DOHH2 (cell line): ENCODE measurements around the gene COPG1.

Source experiments
- H3F3A ChIP-seq: fragments of 200-600 bp; sonication (generic), shearing (Covaris generic); 2 replicates; pipeline ENCODE4 v1.6.0; 2016; ENCODE audit warnings: antibody characterized with exemption, mild to moderate bottlenecking; ENCODE audit not compliant: control insufficient read depth, insufficient read depth
- H3K27ac ChIP-seq: fragments of 200-600 bp; sonication (generic); 2 replicates; pipeline ENCODE4 v1.5.1; 2014; ENCODE audit warnings: low read depth, mild to moderate bottlenecking, low read length, moderate library complexity
- H3K27me3 ChIP-seq: fragments of 200-600 bp; sonication (generic); 2 replicates; pipeline ENCODE4 v1.6.1; 2014; ENCODE audit warnings: mild to moderate bottlenecking, low read length, mixed read lengths; ENCODE audit not compliant: control insufficient read depth
- H3K36me3 ChIP-seq: fragments of 200-600 bp; sonication (generic); 2 replicates; pipeline ENCODE4 v1.6.1; 2014; ENCODE audit warnings: mild to moderate bottlenecking, low read length, moderate library complexity, mixed read lengths; ENCODE audit not compliant: control insufficient read depth
- H3K4me1 ChIP-seq: fragments of 200-600 bp; sonication (generic); 2 replicates; pipeline ENCODE4 v1.6.1; 2014; ENCODE audit warnings: mild to moderate bottlenecking, low read length, mixed read lengths; ENCODE audit not compliant: control insufficient read depth
- H3K4me2 ChIP-seq: fragments of 200-600 bp; sonication (generic); 2 replicates; pipeline ENCODE4 v1.6.0; 2014; ENCODE audit warnings: mild to moderate bottlenecking, low read length, moderate library complexity
- H3K4me3 ChIP-seq: fragments of 200-600 bp; sonication (generic); 2 replicates; pipeline ENCODE4 v1.5.1; 2014; ENCODE audit warnings: mild to moderate bottlenecking, low read length, mixed read lengths
- H3K79me2 ChIP-seq: fragments of 200-600 bp; sonication (generic); 2 replicates; pipeline ENCODE4 v1.6.1; 2014; ENCODE audit warnings: mild to moderate bottlenecking, low read length, mixed read lengths; ENCODE audit not compliant: control insufficient read depth
- H3K9me2 ChIP-seq: fragments of 200-600 bp; sonication (generic); replicated peaks from 2 replicates; pipeline ENCODE4 v1.6.1; 2014; ENCODE audit warnings: mild to moderate bottlenecking, low read length, mixed read lengths; ENCODE audit not compliant: control insufficient read depth
- H3K9me3 ChIP-seq: fragments of 200-600 bp; sonication (generic); 2 replicates; pipeline ENCODE4 v1.6.1; 2014; ENCODE audit warnings: antibody characterized with exemption, low read length, mixed read lengths; ENCODE audit not compliant: control insufficient read depth, insufficient read depth
- H4K20me1 ChIP-seq: fragments of 200-600 bp; sonication (generic); 2 replicates; pipeline ENCODE4 v1.6.0; 2014; ENCODE audit warnings: low read depth, mild to moderate bottlenecking, antibody characterized with exemption, low read length, moderate library complexity; ENCODE audit not compliant: control insufficient read depth, insufficient read depth
- EZH2phosphoT487 ChIP-seq: fragments of 200-600 bp; sonication (generic); IDR thresholded peaks from 2 replicates; pipeline ENCODE4 v1.6.1; 2017; ENCODE audit warnings: borderline replicate concordance, mild to moderate bottlenecking, antibody characterized with exemption, low read length, moderate library complexity, mixed read lengths
- TF ChIP-seq, protein P1 (sequence below): fragments of 200-600 bp; sonication (generic); IDR thresholded peaks from one replicate; pipeline ENCODE4 v1.5.1; 2014; ENCODE audit warnings: antibody characterized with exemption, mild to moderate bottlenecking, low read depth, low read length; ENCODE audit not compliant: poor library complexity, severe bottlenecking

COPG1 gene

DNA sequence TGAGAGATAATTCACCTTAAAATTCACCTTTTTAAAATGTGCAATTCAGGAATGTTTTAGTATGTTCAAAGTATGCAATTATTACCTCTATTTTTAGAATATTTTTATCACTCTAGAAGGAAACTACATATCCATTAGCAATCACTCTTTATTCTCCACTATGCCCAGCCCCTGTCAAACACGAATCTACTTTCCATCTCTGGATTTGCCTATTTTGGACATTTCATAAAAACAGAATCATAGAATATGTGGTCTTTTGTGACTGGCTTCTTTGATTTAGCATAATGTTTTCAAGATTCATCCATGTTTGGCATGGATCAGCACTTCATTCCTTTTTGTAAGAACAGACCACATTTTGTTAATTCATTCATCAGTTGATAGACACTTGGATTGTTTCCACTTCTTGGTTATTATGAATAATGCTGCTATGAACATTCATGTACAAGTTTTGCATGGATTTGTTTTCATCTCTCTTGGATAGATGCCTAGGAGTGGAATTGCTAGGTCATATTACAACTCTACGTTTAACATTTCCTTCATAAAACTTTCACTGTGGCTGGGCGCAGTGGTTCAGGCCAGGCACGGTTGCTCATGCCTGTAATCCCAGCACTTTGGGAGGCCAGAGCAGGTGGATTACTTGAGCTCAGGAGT lies 42.0 kb downstream of the COPG1 start:
- Histone ChIP-seq H3K4me1 (no peaks in the 10 kb centered on the region), H3K9me2 (no peaks in the 10 kb centered on the region), H3K4me2 (no peak overlapping the region), H4K20me1 (peaks cover 18% of the 10 kb centered on the region; the same call in 1 of the 2 replicates), H3K4me3 (no peak overlapping the region), H3F3A (no peaks in the 10 kb centered on the region; the same call in 1 of the 2 replicates), H3K36me3 (peaks cover 88% of the 10 kb centered on the region), H3K79me2 (peaks cover 52% of the 10 kb centered on the region), H3K9me3 (no peaks in the 10 kb centered on the region), H3K27me3 (no peaks in the 10 kb centered on the region), H3K27ac (no peak overlapping the region)
- TF ChIP-seq EZH2phosphoT487 = no peak
- TF ChIP-seq, protein P1, sequence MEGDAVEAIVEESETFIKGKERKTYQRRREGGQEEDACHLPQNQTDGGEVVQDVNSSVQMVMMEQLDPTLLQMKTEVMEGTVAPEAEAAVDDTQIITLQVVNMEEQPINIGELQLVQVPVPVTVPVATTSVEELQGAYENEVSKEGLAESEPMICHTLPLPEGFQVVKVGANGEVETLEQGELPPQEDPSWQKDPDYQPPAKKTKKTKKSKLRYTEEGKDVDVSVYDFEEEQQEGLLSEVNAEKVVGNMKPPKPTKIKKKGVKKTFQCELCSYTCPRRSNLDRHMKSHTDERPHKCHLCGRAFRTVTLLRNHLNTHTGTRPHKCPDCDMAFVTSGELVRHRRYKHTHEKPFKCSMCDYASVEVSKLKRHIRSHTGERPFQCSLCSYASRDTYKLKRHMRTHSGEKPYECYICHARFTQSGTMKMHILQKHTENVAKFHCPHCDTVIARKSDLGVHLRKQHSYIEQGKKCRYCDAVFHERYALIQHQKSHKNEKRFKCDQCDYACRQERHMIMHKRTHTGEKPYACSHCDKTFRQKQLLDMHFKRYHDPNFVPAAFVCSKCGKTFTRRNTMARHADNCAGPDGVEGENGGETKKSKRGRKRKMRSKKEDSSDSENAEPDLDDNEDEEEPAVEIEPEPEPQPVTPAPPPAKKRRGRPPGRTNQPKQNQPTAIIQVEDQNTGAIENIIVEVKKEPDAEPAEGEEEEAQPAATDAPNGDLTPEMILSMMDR = no peak

DNA sequence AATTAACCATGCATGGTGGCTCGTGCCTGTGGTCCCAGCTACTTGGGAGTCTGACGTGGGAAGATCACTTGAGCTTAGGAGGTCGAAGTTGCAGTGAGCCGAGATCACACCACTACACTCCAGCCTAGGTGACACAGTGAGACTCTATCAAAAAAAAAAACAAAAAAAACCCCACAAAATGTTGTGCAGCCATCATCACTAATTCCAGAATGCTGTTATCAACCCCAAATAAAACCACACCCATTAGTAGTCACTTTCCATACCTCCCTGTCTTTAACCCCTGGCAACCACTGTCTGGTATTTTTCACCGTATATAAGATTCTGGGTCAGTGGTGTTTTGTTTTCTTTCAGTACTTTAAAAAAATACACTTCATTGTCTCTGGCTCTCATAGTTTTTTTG lies 45.9 kb downstream of the COPG1 start:
- H3K79me2 ChIP-seq = peaks cover 29% of the 10 kb centered on the region
- H3K27ac ChIP-seq = no peak overlapping the region
- H3K4me2 ChIP-seq = no peak overlapping the region
- H3K9me3 ChIP-seq = no peaks in the 10 kb centered on the region
- H3K36me3 ChIP-seq = peaks cover 89% of the 10 kb centered on the region
- H3K27me3 ChIP-seq = no peaks in the 10 kb centered on the region
- no peaks in the 10 kb centered on the region for H3K4me1 ChIP-seq
- H3F3A ChIP-seq = no peaks in the 10 kb centered on the region; the same call in 1 of the 2 replicates
- H3K4me3 ChIP-seq = no peak overlapping the region
- TF ChIP-seq, protein P1 = no peak
- no peak for TF ChIP-seq EZH2phosphoT487
- peaks cover 14% of the 10 kb centered on the region; the same call in 1 of the 2 replicates for H4K20me1 ChIP-seq
- H3K9me2 ChIP-seq = no peaks in the 10 kb centered on the region

DNA sequence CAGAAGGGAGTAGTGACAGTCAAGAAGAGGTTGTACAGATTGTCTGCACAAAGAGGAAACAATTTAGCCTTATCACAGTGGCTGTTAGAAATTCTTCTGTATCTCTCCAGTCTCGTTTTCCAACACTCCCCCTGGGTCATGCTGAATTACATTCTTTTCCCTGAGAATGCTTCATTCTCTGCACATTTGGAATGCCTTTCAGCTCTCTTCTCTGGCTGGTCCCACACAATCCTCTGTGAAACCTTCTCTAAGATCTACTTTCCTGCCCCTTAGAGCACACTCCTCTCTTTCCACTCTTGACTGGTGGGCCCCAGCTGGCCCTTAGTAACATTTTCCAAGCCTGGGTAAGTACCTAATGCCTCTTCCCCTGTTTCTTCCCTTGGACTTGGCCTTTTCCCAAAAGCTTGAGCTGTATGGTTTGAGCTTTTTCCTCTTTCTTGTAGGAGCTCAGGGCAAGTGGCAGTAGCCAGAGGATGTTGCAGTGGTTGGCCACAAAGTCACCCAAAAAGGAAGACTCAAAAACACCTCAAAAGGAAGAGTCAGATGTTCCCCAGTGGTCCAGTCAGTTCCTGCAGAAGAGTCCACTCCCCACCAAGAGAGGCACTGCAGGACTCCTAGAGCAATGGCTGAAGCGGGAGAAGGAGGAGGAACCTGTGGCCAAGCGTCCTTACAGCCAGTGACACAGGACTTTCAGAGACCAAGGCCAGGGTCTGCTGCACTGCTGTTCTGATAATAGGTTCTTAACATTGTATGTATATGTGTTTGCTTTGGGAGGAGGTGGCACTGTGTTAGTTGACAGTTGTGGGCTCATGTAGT lies 54.9 kb downstream of the COPG1 start:
- TF ChIP-seq EZH2phosphoT487 = no peak
- TF ChIP-seq, protein P1 = no peak
- H3K4me3 ChIP-seq = no peak overlapping the region
- no peaks in the 10 kb centered on the region; the same call in 1 of the 2 replicates for H4K20me1 ChIP-seq
- no peak overlapping the region for H3K4me2 ChIP-seq
- peaks cover 70% of the 10 kb centered on the region for H3K36me3 ChIP-seq
- no peaks in the 10 kb centered on the region for H3K79me2 ChIP-seq
- no peaks in the 10 kb centered on the region for H3K9me2 ChIP-seq
- peaks cover 6% of the 10 kb centered on the region for H3F3A ChIP-seq
- H3K27me3 ChIP-seq = no peaks in the 10 kb centered on the region
- H3K27ac ChIP-seq = no peak overlapping the region
- peaks cover 5% of the 10 kb centered on the region for H3K4me1 ChIP-seq
- no peaks in the 10 kb centered on the region for H3K9me3 ChIP-seq
